HG02840 (cell line): Measurements from ENCODE around the gene IPO13.

ENCODE experiments used
- ATAC-seq: cut with Tn5 transposase; IDR thresholded peaks from one replicate; pipeline ENCODE4 v1.9.1; 2021; ENCODE audit warnings: mild to moderate bottlenecking, moderate library complexity, moderate number of reproducible peaks; ENCODE audit not compliant: unreplicated experiment, low FRiP score

Gene IPO13

GRCh38 chr1:43925846-43926245, 20.9 kb upstream of the IPO13 start:
- ATAC-seq = no peak

GRCh38 chr1:43930168-43930948, 16.4 kb upstream of the IPO13 start:
- ATAC-seq = no peak

GRCh38 chr1:43930949-43931275, 15.8 kb upstream of the IPO13 start:
- ATAC-seq = no peak

DNA sequence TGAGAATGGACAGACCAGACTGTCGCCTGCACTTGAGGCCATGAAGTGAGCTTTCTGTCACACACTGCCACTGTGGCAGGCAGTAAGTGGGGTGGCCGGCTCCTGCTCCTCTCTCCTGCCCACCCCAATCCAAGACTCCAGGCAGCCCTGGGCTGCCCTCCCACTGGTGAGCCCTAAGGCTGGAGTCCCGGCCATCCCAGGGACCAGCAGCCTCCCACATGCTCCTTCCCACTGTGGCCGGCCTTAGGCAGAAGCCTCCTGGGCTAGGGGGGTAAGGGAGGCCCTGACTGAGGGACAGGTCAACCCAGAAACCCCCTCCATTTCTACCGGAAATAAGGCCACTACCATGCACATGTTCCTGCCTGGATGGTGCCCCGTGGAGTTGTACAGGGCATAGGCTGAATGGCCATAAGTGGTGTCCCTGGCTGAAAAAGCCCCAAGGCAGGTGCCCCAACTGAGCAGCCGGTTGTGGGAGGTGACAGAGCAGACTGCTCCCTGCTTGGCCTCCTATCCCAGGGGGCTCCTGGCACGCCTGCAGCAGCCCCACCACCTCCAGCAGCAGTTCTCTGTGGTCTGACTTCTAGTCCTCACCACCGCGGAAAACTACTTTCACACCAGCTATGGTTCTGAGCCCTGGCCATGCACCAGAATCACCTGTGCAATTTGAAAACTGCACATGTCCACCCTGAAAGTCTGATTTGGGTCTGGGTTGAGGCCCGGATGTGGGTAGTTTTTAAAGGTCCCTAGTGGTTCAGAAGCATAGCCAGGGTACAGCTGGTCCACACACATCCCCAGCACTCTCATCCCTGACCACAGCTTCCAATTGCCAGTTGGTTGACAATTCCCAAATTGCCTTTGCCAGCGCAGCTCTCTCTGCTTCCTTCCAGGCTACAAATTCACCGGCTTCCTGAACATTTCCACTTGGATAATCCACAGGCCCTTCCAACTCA, 14.8 kb upstream of the IPO13 start:
- ATAC-seq = no peak

DNA sequence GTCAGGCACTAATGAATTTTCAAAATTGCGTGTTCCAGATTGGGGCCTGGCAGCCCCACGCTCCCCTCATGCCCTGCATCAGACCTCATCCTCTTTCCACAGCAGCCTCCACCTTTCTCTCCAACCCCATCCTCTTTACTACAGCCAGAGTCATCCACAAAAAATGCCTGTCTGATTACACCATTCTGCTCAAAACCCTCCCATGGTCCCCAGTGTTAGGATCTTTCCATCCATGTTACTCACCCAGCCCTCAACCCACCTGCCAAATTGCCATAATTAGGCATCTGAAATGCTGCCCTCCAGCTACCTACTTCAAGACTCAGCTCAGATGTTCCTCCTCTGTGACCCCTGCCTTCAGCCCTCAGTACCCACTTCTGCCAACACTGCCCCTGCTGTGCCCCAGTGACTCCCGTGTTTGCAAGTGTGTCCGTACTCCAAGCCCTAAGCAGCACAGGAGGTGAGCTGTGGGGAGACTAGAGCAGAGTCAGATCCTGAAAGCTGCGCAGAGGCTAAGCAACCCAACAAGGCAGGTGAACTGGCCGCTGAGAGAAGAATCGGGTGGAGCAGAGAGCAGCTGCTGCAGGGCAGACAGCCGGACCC, 13.9 kb upstream of the IPO13 start:
- no peak for ATAC-seq

DNA sequence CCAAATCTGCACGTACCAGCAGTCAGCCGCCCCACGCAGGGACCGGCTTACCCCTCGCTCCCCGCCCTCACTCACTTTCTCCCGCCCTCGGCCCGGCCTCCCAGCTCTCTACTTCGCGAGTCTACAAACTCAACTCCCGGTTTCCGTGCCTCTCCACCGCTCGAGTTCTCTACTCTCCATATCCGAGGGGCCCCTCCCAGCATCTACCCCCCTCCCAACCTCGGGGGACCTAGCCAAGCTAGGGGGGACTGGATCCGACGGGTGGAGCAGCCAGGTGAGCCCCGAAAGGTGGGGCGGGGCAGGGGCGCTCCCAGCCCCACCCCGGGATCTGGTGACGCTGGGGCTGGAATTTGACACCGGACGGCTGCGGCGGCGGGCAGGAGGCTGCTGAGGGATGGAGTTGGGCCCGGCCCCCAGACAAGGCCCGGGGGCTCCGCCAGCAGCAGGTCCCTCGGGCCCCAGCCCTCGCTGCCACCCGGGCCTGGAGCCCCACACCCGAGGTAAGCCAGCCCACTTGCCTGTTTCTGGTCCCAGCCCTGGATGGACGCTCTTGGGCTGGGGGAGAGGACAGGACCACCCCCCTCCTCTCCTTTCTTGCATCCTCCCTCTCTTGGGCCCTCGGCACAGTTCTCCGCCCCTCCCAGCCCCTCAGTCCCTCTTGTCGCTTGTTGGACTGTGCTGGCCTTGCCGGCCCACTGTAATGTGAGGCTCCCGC, 13.2 kb upstream of the IPO13 start, which contains the start of gene ARTN:
TSS of gene ARTN (plus strand) at position 416 of the 715 bp plus-strand sequence. CDS start 1,856 bp downstream, outside the sequence.
- ATAC-seq = no peak

- no peak for ATAC-seq
Measured at GRCh38 chr1:43934101-43934985, 12.4 kb upstream of the IPO13 start.

- ATAC-seq = no peak
Measured at GRCh38 chr1:43934986-43935324, 11.8 kb upstream of the IPO13 start.

- no peak for ATAC-seq
Measured at GRCh38 chr1:43935711-43936427, 10.9 kb upstream of the IPO13 start.

DNA sequence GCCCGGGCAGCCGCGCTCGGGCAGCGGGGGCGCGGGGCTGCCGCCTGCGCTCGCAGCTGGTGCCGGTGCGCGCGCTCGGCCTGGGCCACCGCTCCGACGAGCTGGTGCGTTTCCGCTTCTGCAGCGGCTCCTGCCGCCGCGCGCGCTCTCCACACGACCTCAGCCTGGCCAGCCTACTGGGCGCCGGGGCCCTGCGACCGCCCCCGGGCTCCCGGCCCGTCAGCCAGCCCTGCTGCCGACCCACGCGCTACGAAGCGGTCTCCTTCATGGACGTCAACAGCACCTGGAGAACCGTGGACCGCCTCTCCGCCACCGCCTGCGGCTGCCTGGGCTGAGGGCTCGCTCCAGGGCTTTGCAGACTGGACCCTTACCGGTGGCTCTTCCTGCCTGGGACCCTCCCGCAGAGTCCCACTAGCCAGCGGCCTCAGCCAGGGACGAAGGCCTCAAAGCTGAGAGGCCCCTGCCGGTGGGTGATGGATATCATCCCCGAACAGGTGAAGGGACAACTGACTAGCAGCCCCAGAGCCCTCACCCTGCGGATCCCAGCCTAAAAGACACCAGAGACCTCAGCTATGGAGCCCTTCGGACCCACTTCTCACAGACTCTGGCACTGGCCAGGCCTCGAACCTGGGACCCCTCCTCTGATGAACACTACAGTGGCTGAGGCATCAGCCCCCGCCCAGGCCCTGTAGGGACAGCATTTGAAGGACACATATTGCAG, 10.2 kb upstream of the IPO13 start:
- ATAC-seq = no peak

- no peak for ATAC-seq
Measured at GRCh38 chr1:43937179-43937865, 9.4 kb upstream of the IPO13 start.

DNA sequence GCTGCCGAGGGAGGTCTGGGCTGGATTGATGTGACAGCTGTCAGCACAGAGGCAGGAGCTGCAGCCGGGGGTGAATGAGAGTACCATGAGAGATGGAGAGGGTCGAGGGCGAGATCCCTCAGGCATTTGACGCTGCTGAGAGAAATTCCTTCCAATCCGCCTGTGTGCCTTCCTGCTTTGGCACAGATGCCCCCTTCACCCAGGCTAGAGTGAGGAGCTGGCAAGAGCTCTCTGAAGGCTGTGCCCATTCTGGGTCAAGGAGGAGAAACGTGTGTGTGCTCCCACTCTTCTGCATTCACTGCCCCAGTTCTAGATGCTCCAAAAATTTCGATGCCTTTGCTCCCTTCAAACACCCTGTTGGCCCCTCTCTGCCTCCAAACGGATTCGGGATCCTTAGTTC, 8.4 kb upstream of the IPO13 start:
- no peak for ATAC-seq

- ATAC-seq = no peak
Measured at GRCh38 chr1:43938892-43939587, 7.7 kb upstream of the IPO13 start.

GRCh38 chr1:43942411-43942810, 4.3 kb upstream of the IPO13 start:
- no peak for ATAC-seq

- no peak for ATAC-seq
Measured at GRCh38 chr1:43944860-43945259, 1.9 kb upstream of the IPO13 start.

DNA sequence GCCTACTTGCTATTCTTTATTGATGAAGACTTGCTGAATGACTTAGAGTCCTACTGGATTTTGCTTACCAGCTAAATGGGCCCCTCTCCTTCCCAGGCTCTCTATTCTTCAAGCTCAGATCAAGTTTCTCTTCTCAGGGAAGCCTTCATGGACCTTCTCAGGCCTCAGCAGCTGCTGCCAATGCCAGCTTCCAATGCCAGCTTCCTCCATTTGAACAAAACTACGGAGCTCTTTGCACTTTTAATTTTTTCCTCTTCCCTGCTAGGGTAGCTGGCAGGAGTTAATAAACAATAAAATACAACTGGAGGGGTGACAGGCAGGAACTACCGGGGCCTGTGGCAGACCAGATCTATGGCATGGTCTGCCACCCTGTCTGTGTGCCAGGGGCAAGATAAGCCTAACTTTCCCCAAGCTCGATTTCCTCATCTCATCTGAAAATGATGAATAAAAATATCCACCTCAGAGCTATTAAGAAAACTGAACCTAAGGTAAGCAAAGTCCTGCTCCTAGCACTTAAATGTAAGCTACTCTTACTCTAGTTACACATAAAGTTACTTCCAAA, 995 bp upstream of the IPO13 start:
- no peak for ATAC-seq
